HG02973 (cell line): Measurements from ENCODE around the gene ARG2.
"Not testable (repeated sequence)": the region's sequence is repeated elsewhere in the genome, so short reads cannot be mapped to it uniquely, and the experiment has no call there.

Source experiments
- ATAC-seq: cut with Tn5 transposase; IDR thresholded peaks from one replicate; pipeline ENCODE4 v1.9.1; 2021; ENCODE audit warnings: moderate library complexity; ENCODE audit not compliant: unreplicated experiment

Gene ARG2

GRCh38 chr14:67584978-67585377, 34.7 kb upstream of the ARG2 start:
- ATAC-seq: no peak

- ATAC-seq: no peak
Measured at GRCh38 chr14:67586369-67586768, 33.4 kb upstream of the ARG2 start.

DNA sequence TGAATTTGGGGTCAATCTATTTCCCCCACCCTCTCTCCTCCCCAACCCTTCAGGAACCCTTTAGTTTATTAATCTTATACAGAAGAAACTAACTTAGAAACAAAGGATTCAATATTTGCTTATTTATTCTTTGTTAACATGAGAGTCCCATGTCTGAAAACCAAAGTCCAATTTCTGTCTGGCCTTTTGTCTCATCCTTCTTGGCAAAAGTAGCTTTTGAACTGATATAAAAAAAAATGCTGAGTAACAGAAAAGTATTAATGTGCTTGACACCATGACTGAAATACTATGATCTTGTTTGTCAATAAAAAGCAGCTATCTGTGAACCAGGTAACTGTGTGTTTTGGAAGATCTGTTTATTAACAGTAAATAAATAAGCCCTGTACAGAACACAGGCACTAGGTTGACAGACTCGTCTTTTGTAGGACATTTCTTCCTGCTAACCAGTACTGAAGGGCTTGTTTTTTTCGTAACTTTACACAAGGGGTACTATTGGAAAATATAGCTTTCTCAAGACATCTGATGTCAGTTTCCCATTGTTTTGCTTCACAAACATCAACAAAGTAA, 30.4 kb upstream of the ARG2 start:
- ATAC-seq: no peak

DNA sequence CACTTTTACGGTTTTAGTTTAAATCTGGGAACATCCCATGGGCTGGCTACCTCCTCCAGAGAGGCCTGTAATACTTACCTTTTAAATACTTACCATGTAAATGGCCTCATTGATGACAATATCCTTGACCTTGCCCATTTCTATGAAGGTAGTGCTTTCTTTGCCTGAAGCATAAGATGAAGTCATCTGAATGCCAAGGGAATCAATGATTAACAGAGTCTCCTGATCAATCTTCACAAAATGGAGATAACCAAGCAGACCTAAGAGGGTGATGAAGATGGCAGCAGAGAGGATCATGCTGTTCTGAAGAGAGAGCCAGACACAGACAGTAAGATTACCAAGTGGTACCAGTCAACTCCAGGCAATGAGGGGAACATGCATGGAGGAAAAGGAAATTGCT, 26.1 kb upstream of the ARG2 start:
- not testable (repeated sequence) for ATAC-seq

DNA sequence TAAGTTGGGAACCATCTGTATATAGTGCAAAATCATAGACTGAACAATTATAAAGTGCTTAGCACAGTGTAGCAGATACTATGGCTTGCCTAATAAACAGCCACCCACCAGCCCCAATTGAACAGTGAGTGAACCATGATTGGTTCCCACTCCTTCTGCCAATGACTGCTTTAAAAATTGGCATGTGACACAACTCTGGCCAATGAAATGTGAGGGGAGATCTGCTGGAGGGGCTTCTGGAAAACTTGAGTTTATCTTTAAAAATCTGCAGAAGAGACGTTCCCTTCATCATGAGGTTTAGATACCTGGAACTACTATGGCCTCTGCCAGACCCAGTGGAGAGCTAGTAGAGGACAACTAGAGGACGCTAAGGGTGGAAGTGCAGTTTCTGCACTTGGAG, 24.3 kb upstream of the ARG2 start:
- ATAC-seq: no peak

DNA sequence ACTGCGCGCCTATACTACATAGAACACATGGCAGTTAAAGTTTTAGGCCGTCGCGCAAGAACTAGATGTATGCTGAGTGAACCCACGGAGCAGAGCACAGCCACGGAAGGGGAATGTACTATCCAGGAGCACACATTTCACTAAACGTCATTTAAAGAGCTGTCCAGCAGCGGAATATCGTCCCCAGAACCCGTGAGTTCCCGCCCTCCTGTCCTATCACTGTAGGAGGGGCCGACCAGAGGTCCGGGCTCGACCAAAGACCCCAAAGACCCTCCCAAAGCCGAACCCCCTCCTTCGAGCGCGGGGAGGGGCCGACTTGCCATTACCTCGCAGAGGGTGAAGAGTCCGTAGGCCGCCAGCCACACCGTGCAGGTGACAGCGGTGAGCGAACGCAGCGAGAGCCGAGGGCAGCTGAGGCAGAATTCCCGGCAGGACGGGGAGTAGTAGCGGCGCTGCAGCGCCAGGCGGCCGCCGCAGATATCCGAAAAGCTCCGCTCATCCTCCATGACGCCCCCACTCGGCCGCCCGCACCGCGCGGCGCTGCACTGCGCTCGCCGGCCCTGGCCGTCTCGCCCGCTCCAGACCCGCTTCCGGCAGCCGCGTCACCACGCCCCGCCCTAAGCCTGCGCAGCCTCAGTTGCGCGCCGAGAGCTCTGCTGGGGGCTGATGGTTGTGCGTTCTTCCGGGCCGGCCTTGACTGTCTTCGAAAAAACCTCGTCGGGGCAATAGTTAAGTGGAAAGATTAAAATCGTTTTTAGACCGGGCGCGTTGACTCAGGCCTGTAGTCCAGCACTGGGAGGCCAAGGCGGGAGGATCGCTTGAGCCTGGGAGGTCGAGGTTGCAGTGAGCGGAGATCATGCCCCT, 19.8 kb upstream of the ARG2 start, which contains the start of gene PIGH:
TSS of gene PIGH (minus strand) at position 571 of the 864 bp plus-strand sequence. CDS start at position 506, 65 bp downstream.
- peak; percentile 90 for ATAC-seq

DNA sequence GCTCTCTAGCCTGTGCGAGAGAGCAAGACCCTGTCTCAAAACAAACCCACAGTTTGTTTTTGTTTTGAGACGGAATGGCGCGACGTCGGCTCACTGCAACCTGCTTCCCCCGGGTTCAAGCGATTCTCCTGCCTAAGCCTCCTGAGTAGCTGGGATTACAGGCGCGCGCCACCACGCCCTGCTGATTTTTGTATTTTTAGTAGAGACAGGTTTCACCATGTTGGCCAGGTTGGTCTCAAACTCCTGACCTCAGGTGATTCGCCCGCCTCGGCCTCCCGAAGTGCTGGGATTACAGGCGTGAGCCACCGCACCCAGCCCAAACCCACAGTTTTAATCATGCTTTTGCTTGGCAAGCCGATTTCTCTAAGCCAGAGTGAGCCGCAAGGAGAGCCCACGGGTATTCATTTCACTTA, 19.2 kb upstream of the ARG2 start:
- not testable (repeated sequence) for ATAC-seq

DNA sequence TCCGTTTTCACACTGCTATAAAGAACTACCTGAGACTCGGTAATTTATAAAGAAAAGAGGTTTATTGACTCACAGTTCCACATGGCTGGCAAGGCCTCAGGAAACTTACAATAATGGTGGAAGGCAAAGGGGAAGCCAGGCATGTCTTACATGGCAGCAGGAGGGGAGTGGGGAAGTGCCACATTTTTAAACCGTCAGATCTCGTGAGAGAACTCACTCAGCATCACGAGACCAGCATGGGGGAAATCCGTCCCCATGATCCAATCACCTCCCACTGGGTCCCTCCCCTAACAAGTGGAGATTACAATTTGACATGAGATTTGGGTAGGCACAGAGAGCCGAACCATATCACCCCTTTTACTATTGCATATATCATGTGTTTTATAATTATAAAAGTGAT, 17.6 kb upstream of the ARG2 start:
- ATAC-seq: no peak

DNA sequence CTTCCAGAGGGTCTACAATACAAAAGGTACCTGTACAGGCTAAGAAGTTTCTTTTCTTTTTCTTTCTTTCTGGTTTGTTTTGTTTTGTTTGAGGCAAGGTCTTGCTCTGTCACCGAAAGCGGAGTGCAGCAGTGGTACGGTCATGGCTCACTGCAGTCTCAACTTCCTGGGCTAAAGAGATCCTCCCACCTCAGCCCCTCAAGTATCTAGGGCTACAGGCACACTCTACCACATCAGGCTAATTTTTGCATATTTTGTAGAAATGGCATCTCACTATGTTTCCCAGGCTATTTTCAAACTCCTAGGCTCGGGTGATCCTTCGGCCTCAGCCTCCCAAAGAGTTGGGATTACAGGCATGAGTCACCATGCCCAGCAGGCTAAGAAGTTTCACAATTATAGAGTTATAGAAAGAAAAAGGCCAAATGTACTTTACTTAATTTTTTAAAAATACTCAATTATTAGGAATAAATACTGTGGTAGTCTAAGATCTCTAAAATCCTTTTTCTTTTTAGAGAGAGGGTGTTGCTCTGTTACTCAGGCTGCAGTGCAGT, 16.6 kb upstream of the ARG2 start:
- peak; percentile 52 for ATAC-seq

DNA sequence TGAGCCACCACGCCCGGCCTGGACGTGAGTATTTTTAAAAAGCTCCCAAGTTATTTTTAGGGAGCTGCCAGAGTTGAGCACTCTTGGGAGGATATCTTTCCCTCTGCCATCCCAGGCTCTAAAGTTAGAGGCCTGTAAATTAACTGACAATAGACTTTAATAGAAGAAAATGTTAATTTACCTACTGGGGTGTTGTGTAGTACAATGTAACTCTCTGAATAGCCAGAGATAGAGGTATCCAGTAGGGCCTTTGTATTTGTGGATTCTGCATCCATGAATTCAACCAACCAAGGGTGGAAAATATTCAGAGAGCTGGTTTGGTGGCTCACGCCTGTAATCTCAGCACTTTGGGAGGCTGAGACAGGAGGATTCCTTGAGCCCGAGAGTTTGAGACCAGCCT, 12.1 kb upstream of the ARG2 start:
- ATAC-seq: no peak

DNA sequence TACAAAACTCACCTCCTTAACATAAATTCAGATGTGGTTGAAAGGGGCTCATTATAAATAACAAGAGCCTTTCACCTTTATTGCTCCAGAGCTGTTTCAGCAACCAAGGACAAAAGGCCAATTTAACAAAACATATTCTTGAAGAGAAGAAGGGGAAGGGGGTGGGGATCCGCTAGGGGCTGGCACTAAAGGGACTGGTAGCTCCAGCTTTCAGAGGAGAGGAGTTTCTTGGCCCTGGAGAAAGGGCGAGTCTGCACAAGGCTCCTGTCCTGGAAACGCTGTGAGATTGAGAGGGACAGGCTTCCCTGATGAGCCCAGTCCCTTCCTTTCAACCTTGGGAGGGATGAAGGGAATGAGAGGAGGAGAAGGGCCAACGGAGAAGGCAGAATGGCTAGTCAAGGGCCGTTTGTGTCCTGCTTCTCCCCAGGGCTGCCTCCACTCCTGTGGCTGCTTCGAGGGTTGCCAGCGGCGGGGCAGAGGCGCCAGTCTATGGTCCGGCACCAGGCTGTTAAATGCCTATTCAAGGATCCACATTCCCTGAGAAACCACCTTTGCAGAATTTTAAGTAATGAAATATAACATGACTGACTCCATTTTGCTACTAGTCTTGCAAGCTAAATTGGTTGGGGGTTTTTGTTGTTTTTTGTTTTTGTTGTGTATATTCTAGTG, 9.9 kb upstream of the ARG2 start:
- ATAC-seq: no peak

GRCh38 chr14:67610491-67610890, 9.2 kb upstream of the ARG2 start:
- ATAC-seq: no peak

DNA sequence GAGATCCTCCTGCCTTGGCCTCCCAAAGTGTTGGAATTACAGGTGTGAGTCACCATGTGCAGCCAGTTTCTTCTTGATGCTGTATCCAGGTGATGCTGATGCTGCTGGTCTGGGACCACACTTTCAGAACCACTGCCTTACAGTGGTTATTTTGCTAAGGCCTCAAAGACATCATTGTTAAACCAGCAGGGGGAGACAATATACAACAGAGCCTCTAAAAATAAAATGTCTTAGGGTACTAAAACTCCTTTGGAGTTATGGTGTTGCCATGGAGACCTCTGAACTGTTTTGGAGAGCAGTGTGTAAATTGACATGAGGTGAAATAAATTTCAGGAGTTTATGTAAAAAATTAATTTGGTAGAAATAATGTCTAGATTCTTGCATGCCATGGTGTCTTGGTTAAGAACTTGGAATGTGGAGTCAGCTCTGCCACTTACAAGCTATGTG, 1.1 kb upstream of the ARG2 start:
- no peak for ATAC-seq

DNA sequence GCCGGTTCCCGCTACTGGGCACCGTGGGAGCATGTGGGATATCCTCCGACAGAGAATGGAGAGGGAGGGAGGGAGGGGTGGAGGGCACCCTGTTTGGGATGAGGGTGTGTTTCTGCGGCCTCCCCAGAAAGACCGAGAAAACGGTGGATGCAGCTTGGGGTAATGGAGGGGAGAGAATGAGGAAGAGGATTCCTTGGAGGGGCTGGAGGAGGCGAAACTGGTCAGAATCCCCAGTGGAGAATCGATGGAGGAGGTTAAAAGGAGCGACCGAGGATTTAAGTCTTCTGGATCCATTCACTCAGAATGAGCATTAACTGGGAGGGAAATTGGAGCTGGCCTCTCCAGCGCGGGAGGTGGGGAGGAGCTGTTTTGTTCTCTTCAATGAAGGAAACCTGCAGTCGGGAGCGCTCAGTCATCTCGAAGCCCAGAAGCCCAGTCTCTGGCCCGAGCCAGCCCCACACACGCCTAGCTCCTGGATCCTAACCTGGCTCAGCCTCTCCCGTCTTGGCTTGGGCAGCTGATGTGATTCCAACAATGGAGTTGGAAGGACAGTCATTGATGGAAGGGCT, 581 bp downstream of the ARG2 start:
- no peak for ATAC-seq

DNA sequence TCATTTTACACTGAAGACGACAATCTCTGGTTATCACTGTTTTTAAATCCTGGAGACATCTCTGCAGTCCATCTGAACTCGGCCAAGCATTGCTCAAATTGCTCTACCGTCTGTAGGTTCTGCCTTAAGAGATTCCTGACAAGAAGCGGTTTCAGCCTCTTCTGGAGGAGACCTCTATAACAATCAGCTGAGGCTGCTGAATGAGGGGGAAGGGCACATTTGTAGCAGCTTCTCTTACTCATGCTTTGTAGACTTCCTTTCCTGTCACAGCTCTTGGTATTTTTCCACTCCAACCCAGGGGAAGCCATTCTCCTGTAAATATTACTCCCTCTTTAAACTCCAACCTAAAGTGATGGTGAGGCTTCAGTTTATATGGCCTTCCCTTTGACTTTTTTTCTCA, 3.0 kb downstream of the ARG2 start:
- no peak for ATAC-seq

GRCh38 chr14:67623114-67623513, 3.4 kb downstream of the ARG2 start:
- ATAC-seq: no peak

- not testable (repeated sequence) for ATAC-seq
Measured at GRCh38 chr14:67626131-67626530, 6.4 kb downstream of the ARG2 start.

- ATAC-seq: no peak
Measured at GRCh38 chr14:67627519-67627918, 7.8 kb downstream of the ARG2 start.

GRCh38 chr14:67630186-67630585, 10.5 kb downstream of the ARG2 start:
- no peak for ATAC-seq

DNA sequence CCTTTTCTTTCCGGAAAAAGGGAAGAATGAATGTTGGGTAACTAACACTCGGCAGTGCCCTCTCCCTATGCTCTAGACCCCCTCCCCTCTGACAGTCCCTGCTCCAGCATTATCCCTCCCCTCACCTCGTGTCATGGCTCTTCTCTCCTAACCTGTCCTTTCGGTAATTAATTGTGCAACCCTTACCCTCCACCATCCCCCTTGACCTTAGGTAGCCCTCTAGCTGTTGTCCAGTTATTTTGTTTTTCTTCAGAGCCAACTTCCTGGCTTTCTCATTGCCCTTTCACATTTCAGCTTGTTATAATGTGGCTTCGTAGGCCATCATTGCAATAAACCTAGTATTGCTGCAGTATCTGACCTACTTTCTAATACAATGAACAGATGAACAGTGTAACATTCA, 11.2 kb downstream of the ARG2 start:
- ATAC-seq: no peak

DNA sequence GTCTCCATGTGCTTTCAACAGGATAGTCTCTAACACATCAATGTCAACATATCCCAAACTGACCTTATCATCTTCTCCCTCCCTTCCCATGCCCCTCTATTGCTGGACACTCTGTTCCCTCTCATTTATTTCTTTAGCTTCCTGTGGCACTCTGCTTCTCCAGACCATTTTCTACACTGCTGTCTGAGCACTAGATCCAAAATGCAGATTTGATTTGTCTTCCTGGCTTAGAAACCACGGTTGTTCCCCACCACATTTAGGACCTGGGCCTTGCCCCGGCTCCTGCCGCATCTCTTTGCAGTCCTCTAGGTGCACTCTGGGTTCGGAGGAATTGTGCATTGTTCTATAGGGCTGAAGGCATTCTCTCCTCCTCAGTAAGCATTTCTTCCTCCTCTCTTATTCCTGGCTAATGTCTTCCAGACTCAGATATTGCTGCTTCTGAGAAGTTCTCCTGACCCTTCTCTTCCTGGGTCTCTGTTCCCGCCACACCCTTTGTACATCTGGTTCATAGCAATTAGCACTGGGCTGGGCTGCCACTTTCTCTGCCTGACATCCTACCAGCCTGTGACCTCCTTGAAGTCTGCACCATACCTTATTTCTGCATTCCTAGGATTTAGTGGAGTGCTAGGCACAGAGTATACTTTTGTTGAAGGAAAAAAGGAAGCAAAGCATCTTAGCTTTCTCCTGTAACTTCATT, 13.9 kb downstream of the ARG2 start:
- ATAC-seq: no peak
